Hepatocyte (in vitro differentiated cells): ENCODE results near the gene DHCR24.

ENCODE experiments used
- EZH2 ChIP-seq: fragments of 200-600 bp; sonication (generic); IDR thresholded peaks from 2 replicates; pipeline ENCODE4 v1.6.1; 2016; ENCODE audit warnings: antibody characterized with exemption, mild to moderate bottlenecking, borderline replicate concordance
- EZH2phosphoT487 ChIP-seq: fragments of 200-600 bp; sonication (generic); IDR thresholded peaks from one replicate; pipeline ENCODE4 v1.6.1; 2018; ENCODE audit warnings: antibody characterized with exemption, mild to moderate bottlenecking, low read depth, moderate library complexity; ENCODE audit not compliant: unreplicated experiment, severe bottlenecking
- TF ChIP-seq, protein P1 (sequence below): fragments of 200-600 bp; sonication (generic); IDR thresholded peaks from 2 replicates; pipeline ENCODE4 v1.5.1; 2016; ENCODE audit warnings: antibody characterized with exemption, mild to moderate bottlenecking; ENCODE audit not compliant: poor library complexity

DNA sequence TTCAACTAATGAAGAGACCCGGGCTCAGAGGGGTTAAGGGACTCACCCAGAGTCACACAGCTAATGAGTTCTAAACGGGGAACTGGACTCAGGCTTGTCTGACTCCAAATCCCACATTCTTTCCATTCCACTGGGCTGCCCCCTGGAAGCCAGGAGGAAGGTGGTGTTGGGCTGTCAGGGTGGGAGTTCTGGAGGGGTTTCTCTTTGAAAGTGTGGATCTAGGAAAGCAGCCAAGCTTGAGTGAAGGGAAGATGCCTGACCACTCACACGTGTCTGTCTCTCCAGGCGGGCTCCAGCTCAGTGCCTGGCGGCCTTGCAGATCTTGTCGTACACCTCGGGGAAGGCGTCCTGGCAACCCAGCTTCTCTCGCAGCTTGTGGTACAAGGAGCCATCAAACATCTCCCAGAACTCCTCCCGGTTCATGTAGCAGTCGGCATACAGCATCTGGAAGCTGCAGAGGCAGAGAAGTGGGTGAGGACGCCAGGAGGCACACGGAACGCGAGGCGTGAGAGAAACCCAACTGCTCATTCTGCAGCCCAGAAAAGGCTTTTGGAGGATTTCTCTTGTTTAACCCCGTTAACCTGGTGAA, 35.0 kb downstream of the DHCR24 start:
- TF ChIP-seq, protein P1, sequence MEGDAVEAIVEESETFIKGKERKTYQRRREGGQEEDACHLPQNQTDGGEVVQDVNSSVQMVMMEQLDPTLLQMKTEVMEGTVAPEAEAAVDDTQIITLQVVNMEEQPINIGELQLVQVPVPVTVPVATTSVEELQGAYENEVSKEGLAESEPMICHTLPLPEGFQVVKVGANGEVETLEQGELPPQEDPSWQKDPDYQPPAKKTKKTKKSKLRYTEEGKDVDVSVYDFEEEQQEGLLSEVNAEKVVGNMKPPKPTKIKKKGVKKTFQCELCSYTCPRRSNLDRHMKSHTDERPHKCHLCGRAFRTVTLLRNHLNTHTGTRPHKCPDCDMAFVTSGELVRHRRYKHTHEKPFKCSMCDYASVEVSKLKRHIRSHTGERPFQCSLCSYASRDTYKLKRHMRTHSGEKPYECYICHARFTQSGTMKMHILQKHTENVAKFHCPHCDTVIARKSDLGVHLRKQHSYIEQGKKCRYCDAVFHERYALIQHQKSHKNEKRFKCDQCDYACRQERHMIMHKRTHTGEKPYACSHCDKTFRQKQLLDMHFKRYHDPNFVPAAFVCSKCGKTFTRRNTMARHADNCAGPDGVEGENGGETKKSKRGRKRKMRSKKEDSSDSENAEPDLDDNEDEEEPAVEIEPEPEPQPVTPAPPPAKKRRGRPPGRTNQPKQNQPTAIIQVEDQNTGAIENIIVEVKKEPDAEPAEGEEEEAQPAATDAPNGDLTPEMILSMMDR, result no peak
- TF ChIP-seq EZH2, result no peak
- no peak for TF ChIP-seq EZH2phosphoT487
